Measurements from ENCODE around the gene SLC34A2. TPM values are rescaled to one million over a fixed set of nuclear protein-coding genes. Genes with fewer than 3 reads are reported as not detected.

The SLC34A2 gene
- total RNA-seq, 2 donors from 2014 or later: 3.3 TPM; not detected in 1

- H3K4me1 ChIP-seq: no peaks in the 10 kb centered on the region
- no peaks in the 10 kb centered on the region for H3K36me3 ChIP-seq
- intact Hi-C loops (cut with DNase I): no loop called here
- H3K9me3 ChIP-seq: no peaks in the 10 kb centered on the region
- no peak overlapping the region for H3K4me3 ChIP-seq
- TF ChIP-seq CTCF (IDR thresholded peaks at IDR 0.05): no peak
- no peak overlapping the region for H3K27ac ChIP-seq
- H3K27me3 ChIP-seq: no peaks in the 10 kb centered on the region
- H3K9ac ChIP-seq (ENCODE audit: low read depth in 2 of 2, low read length in 2 of 2): no peak overlapping the region
- no peak for DNase-seq
Measured at GRCh38 chr4:25672756-25673155, 17.1 kb downstream of the SLC34A2 start.

- TF ChIP-seq CTCF (IDR thresholded peaks at IDR 0.05): no peak
Measured at GRCh38 chr4:25674386-25674785, 18.7 kb downstream of the SLC34A2 start.

GRCh38 chr4:25676221-25676620 lies 20.6 kb downstream of the SLC34A2 start:
- Histone ChIP-seq H3K4me3 (no peak overlapping the region), H3K9ac (ENCODE audit: low read depth in 2 of 2, low read length in 2 of 2) (no peak overlapping the region), H3K36me3 (no peaks in the 10 kb centered on the region), H3K4me1 (no peaks in the 10 kb centered on the region), H3K27me3 (no peaks in the 10 kb centered on the region), H3K9me3 (no peaks in the 10 kb centered on the region), H3K27ac (no peak overlapping the region)
- intact Hi-C loops (cut with DNase I): no loop called here
- TF ChIP-seq CTCF (IDR thresholded peaks at IDR 0.05): no peak
- no peak for DNase-seq

More at GRCh38 chr4:25674386-25674785, 18.7 kb downstream of the SLC34A2 start:
- Histone ChIP-seq H3K4me3 (no peak overlapping the region), H3K36me3 (no peaks in the 10 kb centered on the region), H3K27ac (no peak overlapping the region), H3K9me3 (no peaks in the 10 kb centered on the region), H3K9ac (ENCODE audit: low read depth in 2 of 2, low read length in 2 of 2) (no peak overlapping the region), H3K4me1 (no peaks in the 10 kb centered on the region), H3K27me3 (no peaks in the 10 kb centered on the region)
- intact Hi-C loops (cut with DNase I): no loop called here
- no peak for DNase-seq

GRCh38 chr4:25677157-25677556 lies 21.5 kb downstream of the SLC34A2 start:
- Histone ChIP-seq H3K9me3 (no peaks in the 10 kb centered on the region), H3K27ac (no peak overlapping the region), H3K4me1 (no peaks in the 10 kb centered on the region), H3K4me3 (no peak overlapping the region), H3K36me3 (no peaks in the 10 kb centered on the region), H3K9ac (ENCODE audit: low read depth in 2 of 2, low read length in 2 of 2) (no peak overlapping the region), H3K27me3 (no peaks in the 10 kb centered on the region)
- TF ChIP-seq CTCF (IDR thresholded peaks at IDR 0.05): no peak
- intact Hi-C loops (cut with DNase I): no loop called here
- no peak for DNase-seq

GRCh38 chr4:25677943-25678342 lies 22.3 kb downstream of the SLC34A2 start:
- Histone ChIP-seq H3K27me3 (no peaks in the 10 kb centered on the region), H3K27ac (no peak overlapping the region), H3K9me3 (no peaks in the 10 kb centered on the region), H3K4me3 (no peak overlapping the region), H3K9ac (ENCODE audit: low read depth in 2 of 2, low read length in 2 of 2) (no peak overlapping the region), H3K36me3 (no peaks in the 10 kb centered on the region), H3K4me1 (no peaks in the 10 kb centered on the region)
- no peak for DNase-seq
- no peak for TF ChIP-seq CTCF (IDR thresholded peaks at IDR 0.05)
- intact Hi-C loops (cut with DNase I): no loop called here

GRCh38 chr4:25687773-25688172 lies 32.1 kb downstream of the SLC34A2 start:
- Histone ChIP-seq H3K27me3 (no peaks in the 10 kb centered on the region), H3K4me3 (no peak overlapping the region), H3K4me1 (no peaks in the 10 kb centered on the region), H3K36me3 (no peaks in the 10 kb centered on the region), H3K9me3 (no peaks in the 10 kb centered on the region), H3K9ac (ENCODE audit: low read depth in 2 of 2, low read length in 2 of 2) (no peak overlapping the region), H3K27ac (no peak overlapping the region)
- no peak for TF ChIP-seq CTCF (IDR thresholded peaks at IDR 0.05)
- no peak for DNase-seq
- intact Hi-C loops (cut with DNase I): no loop called here
